HEK293 (cell line): ENCODE data around the gene VPS33A.

Experiments used
- CTCF ChIA-PET: fragments of 350-600 bp; formaldehyde crosslinking; extraction: SDS; loops from one replicate; lab custom pipeline; 2021; ENCODE audit warnings: antibody characterized with exemption; lab: Yijun Ruan, JAX
- POLR2A ChIA-PET: fragments of 300-600 bp; formaldehyde crosslinking; extraction: SDS; loops from one replicate; lab custom pipeline; 2020; ENCODE audit warnings: antibody characterized with exemption, inconsistent platforms; lab: Yijun Ruan, JAX
- H3K27ac ChIP-seq: fragments of 200-500 bp; sonication (Bioruptor generic); 2 replicates; pipeline ENCODE4 v1.5.1; 2014; ENCODE audit warnings: low read depth, low read length, control low read depth, inconsistent platforms; ENCODE audit errors: extremely low read depth
- H3K36me3 ChIP-seq, 2 experiments: fragments of 200-500 bp in 1 of 2; sonication (Bioruptor generic) in 1 of 2; 1 replicate in 1 of 2; 2 replicates in 1 of 2; pipeline ENCODE4 v1.5.1; 2014 to 2017; ENCODE audit warnings: inconsistent platforms in 2 of 2, low read length in 2 of 2; ENCODE audit not compliant: control insufficient read depth in 2 of 2, insufficient read depth in 1 of 2
- H3K4me1 ChIP-seq: fragments of 200-500 bp; sonication (Bioruptor generic); 2 replicates; pipeline ENCODE4 v1.5.1; 2014; ENCODE audit warnings: mild to moderate bottlenecking, low read length, inconsistent platforms; ENCODE audit not compliant: control insufficient read depth, insufficient read depth
- H3K4me3 ChIP-seq: 2 replicates; pipeline ENCODE4 v1.5.1; 2011; ENCODE audit warnings: low read depth, mild to moderate bottlenecking, control low read depth, low read length, moderate library complexity
- H3K9me3 ChIP-seq: fragments of 200-500 bp; sonication (Bioruptor generic); 2 replicates; pipeline ENCODE4 v1.5.1; 2014; ENCODE audit warnings: low read depth, low read length, inconsistent platforms; ENCODE audit not compliant: control insufficient read depth, insufficient read depth
- CTCF ChIP-seq: fragments of 450-650 bp; formaldehyde crosslinking; IDR thresholded peaks from 2 replicates; pipeline ENCODE4 v1.5.1; 2016; ENCODE audit warnings: missing biosample characterization, missing genetic modification characterization
- HOXA7 ChIP-seq: sonication (generic); formaldehyde crosslinking; IDR thresholded peaks from 2 replicates; pipeline ENCODE4 v1.8.1; 2022; ENCODE audit warnings: missing genetic modification reagents, borderline replicate concordance
- MZF1 ChIP-seq: fragments of 450-650 bp; formaldehyde crosslinking; IDR thresholded peaks from 2 replicates; pipeline ENCODE4 v1.5.1; 2017; ENCODE audit warnings: missing biosample characterization, missing genetic modification characterization, borderline replicate concordance
- OSR2 ChIP-seq: fragments of 450-650 bp; formaldehyde crosslinking; IDR thresholded peaks from 2 replicates; pipeline ENCODE4 v1.5.1; 2016; ENCODE audit warnings: missing biosample characterization, missing genetic modification characterization
- SCRT1 ChIP-seq: fragments of 450-650 bp; formaldehyde crosslinking; IDR thresholded peaks from 2 replicates; pipeline ENCODE4 v1.5.1; 2016; ENCODE audit warnings: missing biosample characterization, missing genetic modification characterization, borderline replicate concordance
- SCRT2 ChIP-seq: fragments of 450-650 bp; formaldehyde crosslinking; IDR thresholded peaks from 2 replicates; pipeline ENCODE4 v1.5.1; 2016; ENCODE audit warnings: missing biosample characterization, missing genetic modification characterization
- WT1 ChIP-seq: fragments of 450-650 bp; formaldehyde crosslinking; IDR thresholded peaks from 2 replicates; pipeline ENCODE4 v1.5.1; 2016; ENCODE audit warnings: missing biosample characterization, missing genetic modification characterization
- ZFP41 ChIP-seq: fragments of 450-650 bp; formaldehyde crosslinking; IDR thresholded peaks from 2 replicates; pipeline ENCODE4 v1.5.1; 2016; ENCODE audit warnings: missing biosample characterization, missing genetic modification characterization, borderline replicate concordance
- ZFP69B ChIP-seq: fragments of 450-650 bp; formaldehyde crosslinking; IDR thresholded peaks from 2 replicates; pipeline ENCODE4 v1.5.1; 2016; ENCODE audit warnings: missing biosample characterization, missing genetic modification characterization
- ZNF37A ChIP-seq: fragments of 450-650 bp; IDR thresholded peaks from 2 replicates; pipeline ENCODE4 v1.5.1; 2018; ENCODE audit warnings: missing biosample characterization, missing genetic modification characterization
- ZNF548 ChIP-seq: fragments of 450-650 bp; formaldehyde crosslinking; IDR thresholded peaks from 2 replicates; pipeline ENCODE4 v1.5.1; 2016; ENCODE audit warnings: missing biosample characterization, missing genetic modification characterization
- ZNF654 ChIP-seq: fragments of 450-650 bp; formaldehyde crosslinking; IDR thresholded peaks from 2 replicates; pipeline ENCODE4 v1.5.1; 2016; ENCODE audit warnings: low read depth, missing biosample characterization, missing genetic modification characterization
- TF ChIP-seq, protein P1 (sequence below): fragments of 450-650 bp; formaldehyde crosslinking; IDR thresholded peaks from 2 replicates; pipeline ENCODE4 v1.5.1; 2016; ENCODE audit warnings: missing biosample characterization, missing genetic modification characterization
- TF ChIP-seq, protein P2 (sequence below): fragments of 450-650 bp; formaldehyde crosslinking; IDR thresholded peaks from 2 replicates; pipeline ENCODE4 v1.5.1; 2016; ENCODE audit warnings: missing biosample characterization, missing genetic modification characterization, borderline replicate concordance
- TF ChIP-seq, protein P3 (sequence below): sonication (generic); formaldehyde crosslinking; IDR thresholded peaks from 2 replicates; pipeline ENCODE4 v1.8.1; 2022; ENCODE audit warnings: mild to moderate bottlenecking, moderate library complexity, missing genetic modification reagents
- TF ChIP-seq, protein P4 (sequence below): fragments of 450-650 bp; formaldehyde crosslinking; IDR thresholded peaks from 2 replicates; pipeline ENCODE4 v1.5.0; 2017; ENCODE audit warnings: missing biosample characterization, missing genetic modification characterization, borderline replicate concordance

VPS33A gene

DNA sequence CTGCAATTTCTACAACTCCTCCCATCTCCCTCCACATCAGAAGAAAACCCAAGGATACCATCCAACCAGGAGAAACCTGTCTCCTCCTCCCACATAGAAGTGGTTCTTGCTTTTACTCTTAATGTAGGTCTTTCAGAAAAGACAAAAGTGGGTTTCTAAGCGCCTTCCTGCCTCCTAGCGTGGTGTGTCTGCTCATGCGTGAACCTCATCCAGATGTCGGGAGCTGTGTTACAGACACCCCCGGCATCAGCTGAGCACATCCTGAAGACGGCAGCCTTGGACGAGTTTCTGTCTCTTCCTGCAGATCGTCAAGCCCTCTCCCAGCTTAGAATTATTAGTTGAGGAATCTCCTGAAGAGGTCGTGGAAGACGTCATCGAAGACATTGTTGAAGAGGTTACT, 73.9 kb downstream of the VPS33A start (continued):
- TF ChIP-seq, protein P1, sequence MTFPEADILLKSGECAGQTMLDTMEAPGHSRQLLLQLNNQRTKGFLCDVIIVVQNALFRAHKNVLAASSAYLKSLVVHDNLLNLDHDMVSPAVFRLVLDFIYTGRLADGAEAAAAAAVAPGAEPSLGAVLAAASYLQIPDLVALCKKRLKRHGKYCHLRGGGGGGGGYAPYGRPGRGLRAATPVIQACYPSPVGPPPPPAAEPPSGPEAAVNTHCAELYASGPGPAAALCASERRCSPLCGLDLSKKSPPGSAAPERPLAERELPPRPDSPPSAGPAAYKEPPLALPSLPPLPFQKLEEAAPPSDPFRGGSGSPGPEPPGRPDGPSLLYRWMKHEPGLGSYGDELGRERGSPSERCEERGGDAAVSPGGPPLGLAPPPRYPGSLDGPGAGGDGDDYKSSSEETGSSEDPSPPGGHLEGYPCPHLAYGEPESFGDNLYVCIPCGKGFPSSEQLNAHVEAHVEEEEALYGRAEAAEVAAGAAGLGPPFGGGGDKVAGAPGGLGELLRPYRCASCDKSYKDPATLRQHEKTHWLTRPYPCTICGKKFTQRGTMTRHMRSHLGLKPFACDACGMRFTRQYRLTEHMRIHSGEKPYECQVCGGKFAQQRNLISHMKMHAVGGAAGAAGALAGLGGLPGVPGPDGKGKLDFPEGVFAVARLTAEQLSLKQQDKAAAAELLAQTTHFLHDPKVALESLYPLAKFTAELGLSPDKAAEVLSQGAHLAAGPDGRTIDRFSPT (tag by site-specific recombination), result no peak
- TF ChIP-seq ZNF548 (no peak), ZFP69B (tag by site-specific recombination) (no peak), OSR2 (tag by site-specific recombination) (no peak)

- Histone ChIP-seq H3K4me3 (no peak overlapping the region), H3K36me3 (no peaks in the 10 kb centered on the region), H3K27ac (no peak overlapping the region), H3K4me1 (no peaks in the 10 kb centered on the region)
- ChIA-PET CTCF (interaction anchor here (0.6 to 3.2 kb wide), 30 partner anchors 8 to 1590 kb away, joined by 3 to 12 read pairs (median 4); partner anchors contain the start of genes DIABLO and LRRC43), POLR2A (no interaction called here)
- TF ChIP-seq SCRT2 (tag by site-specific recombination), result peak; percentile 73
- TF ChIP-seq CTCF, result peak; percentile 62
- TF ChIP-seq, protein P2, sequence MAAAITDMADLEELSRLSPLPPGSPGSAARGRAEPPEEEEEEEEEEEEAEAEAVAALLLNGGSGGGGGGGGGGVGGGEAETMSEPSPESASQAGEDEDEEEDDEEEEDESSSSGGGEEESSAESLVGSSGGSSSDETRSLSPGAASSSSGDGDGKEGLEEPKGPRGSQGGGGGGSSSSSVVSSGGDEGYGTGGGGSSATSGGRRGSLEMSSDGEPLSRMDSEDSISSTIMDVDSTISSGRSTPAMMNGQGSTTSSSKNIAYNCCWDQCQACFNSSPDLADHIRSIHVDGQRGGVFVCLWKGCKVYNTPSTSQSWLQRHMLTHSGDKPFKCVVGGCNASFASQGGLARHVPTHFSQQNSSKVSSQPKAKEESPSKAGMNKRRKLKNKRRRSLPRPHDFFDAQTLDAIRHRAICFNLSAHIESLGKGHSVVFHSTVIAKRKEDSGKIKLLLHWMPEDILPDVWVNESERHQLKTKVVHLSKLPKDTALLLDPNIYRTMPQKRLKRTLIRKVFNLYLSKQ, result no peak
- TF ChIP-seq, protein P3, sequence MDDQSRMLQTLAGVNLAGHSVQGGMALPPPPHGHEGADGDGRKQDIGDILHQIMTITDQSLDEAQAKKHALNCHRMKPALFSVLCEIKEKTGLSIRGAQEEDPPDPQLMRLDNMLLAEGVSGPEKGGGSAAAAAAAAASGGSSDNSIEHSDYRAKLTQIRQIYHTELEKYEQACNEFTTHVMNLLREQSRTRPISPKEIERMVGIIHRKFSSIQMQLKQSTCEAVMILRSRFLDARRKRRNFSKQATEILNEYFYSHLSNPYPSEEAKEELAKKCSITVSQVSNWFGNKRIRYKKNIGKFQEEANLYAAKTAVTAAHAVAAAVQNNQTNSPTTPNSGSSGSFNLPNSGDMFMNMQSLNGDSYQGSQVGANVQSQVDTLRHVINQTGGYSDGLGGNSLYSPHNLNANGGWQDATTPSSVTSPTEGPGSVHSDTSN, result no peak
- peak; percentile 78 for TF ChIP-seq ZNF654 (tag by site-specific recombination)
- TF ChIP-seq SCRT1, result peak; percentile 67
- TF ChIP-seq ZFP41, result no peak
- no peak for TF ChIP-seq WT1 (tag by site-specific recombination)
- no peak for TF ChIP-seq MZF1 (tag by site-specific recombination)
- TF ChIP-seq, all 188 proteins: peak for 4
- no peaks in the 10 kb centered on the region for H3K9me3 ChIP-seq
These were observed 75.2 kb downstream of the VPS33A start for GRCh38 chr12:122190842-122191668.

GRCh38 chr12:122189626-122190475, 76.4 kb downstream of the VPS33A start:
- ChIA-PET CTCF (interaction anchor here (0.6 to 2.1 kb wide), 21 partner anchors 9 to 855 kb away, joined by 3 to 12 read pairs (median 4); no protein-coding TSS in a partner anchor), POLR2A (no interaction called here)
- Histone ChIP-seq H3K9me3 (no peaks in the 10 kb centered on the region), H3K27ac (no peak overlapping the region), H3K4me1 (no peaks in the 10 kb centered on the region), H3K36me3 (no peaks in the 10 kb centered on the region), H3K4me3 (no peak overlapping the region)
- TF ChIP-seq ZNF37A (tag by site-specific recombination) (no peak), HOXA7 (CRISPR knock-in tag) (no peak)
- TF ChIP-seq, protein P3, result no peak
- TF ChIP-seq, protein P4, sequence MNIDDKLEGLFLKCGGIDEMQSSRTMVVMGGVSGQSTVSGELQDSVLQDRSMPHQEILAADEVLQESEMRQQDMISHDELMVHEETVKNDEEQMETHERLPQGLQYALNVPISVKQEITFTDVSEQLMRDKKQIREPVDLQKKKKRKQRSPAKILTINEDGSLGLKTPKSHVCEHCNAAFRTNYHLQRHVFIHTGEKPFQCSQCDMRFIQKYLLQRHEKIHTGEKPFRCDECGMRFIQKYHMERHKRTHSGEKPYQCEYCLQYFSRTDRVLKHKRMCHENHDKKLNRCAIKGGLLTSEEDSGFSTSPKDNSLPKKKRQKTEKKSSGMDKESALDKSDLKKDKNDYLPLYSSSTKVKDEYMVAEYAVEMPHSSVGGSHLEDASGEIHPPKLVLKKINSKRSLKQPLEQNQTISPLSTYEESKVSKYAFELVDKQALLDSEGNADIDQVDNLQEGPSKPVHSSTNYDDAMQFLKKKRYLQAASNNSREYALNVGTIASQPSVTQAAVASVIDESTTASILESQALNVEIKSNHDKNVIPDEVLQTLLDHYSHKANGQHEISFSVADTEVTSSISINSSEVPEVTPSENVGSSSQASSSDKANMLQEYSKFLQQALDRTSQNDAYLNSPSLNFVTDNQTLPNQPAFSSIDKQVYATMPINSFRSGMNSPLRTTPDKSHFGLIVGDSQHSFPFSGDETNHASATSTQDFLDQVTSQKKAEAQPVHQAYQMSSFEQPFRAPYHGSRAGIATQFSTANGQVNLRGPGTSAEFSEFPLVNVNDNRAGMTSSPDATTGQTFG (tag by site-specific recombination), result no peak
